ENCODE data around the gene MED12.

MED12 gene
- long read RNA-seq, full-length matches to known transcripts: 1 of 15 reads
- long read RNA-seq, partial matches to known transcripts: 10 of 15 reads
- long read RNA-seq, other reads (novel, unspliced or antisense): 4 of 15 reads

DNA sequence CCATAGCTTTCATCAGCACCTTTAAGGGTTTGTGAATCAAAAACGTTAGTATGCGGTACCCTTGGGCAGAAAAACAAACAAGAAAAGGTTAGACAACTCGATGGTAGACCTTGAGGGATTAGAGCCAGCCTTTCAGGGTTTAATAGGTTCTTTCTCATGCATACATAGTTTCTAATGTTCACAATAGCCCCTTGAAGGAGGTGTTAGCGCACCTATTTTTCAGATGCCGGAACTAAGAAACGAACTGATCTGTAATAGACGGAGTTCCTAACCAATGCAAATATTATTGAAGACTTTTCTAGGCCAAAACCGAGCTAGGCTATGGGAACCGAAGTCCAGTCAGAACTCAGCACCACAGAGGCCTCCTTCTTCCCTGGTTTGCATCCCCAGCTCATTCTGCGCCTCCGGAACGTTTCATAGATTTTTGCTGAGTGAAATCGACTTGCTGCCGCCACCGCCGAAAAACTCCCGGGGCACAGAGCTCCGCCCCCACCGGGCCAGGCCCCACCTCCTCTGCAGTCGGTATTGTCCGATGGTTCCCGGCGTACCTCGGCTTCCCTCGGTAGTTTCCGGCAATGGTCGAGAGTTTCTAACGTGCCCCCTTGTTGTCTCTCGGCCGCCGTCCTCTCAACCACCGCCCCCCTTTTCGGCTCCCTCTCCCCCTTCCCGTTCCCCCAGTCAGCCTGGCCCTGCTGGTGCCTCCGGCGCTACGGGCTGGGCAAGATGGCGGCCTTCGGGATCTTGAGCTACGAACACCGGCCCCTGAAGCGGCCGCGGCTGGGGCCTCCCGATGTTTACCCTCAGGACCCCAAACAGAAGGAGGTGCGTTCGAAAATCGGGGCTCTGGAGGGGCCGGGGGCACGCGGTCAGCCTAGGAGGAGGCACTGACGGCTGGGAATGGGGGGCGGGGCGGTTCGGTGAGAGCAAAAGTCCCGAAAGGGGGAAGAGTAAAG is at the start of gene MED12:
MED12 (plus strand) TSS at position 565 of the 953 bp plus-strand sequence; CDS start at position 724, 159 bp downstream.
- H3K4me3 ChIP-seq (replicated peaks; ENCODE audit: insufficient read depth, low read length): peak within 1 kb of the TSS; percentile 57
- TF ChIP-seq GABPA (IDR thresholded peaks at IDR 0.05; ENCODE audit: low read depth) (no peak), POLR2AphosphoS5 (IDR thresholded peaks at IDR 0.05; ENCODE audit: low read depth) (peak; percentile 31; the same call in 1 of the 2 replicates)
- peak; percentile 65 to 79 for DNase-seq (ENCODE audit: low read depth in 1 of 2, low spot score in 1 of 2)
- no peaks in the 10 kb centered on the region for H3K27me3 ChIP-seq (ENCODE audit: insufficient read depth, poor library complexity, severe bottlenecking)
- H3K27ac ChIP-seq (replicated peaks): peak within 1 kb of the TSS; percentile 92

DNA sequence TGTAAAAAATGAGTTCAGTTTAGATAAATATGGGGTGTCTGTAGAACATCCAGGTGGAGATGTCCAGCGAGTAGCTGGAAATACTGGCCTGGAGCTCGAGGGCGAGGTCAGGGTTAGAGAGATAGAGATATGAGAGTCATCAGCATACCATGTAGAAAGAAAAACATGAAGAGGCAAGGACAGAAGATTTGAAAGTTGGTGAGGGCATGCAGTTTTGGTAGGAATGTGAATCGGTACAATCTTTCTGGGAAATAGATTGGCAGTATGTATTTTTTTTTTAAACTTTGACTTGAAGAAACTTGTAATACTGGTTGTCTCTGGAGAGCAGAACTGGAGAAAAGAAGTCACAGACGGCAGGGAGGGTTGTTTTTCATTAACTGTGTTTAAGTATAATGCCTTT is 47.9 kb upstream of the MED12 start:
- no peak overlapping the region for H3K27ac ChIP-seq (replicated peaks)
- DNase-seq (ENCODE audit: low read depth in 1 of 2, low spot score in 1 of 2): no peak
- H3K4me3 ChIP-seq (replicated peaks; ENCODE audit: insufficient read depth, low read length): no peak overlapping the region
- no peak for TF ChIP-seq SPI1 (IDR thresholded peaks at IDR 0.05; ENCODE audit: borderline replicate concordance, low read depth)
- TF ChIP-seq, protein P1, sequence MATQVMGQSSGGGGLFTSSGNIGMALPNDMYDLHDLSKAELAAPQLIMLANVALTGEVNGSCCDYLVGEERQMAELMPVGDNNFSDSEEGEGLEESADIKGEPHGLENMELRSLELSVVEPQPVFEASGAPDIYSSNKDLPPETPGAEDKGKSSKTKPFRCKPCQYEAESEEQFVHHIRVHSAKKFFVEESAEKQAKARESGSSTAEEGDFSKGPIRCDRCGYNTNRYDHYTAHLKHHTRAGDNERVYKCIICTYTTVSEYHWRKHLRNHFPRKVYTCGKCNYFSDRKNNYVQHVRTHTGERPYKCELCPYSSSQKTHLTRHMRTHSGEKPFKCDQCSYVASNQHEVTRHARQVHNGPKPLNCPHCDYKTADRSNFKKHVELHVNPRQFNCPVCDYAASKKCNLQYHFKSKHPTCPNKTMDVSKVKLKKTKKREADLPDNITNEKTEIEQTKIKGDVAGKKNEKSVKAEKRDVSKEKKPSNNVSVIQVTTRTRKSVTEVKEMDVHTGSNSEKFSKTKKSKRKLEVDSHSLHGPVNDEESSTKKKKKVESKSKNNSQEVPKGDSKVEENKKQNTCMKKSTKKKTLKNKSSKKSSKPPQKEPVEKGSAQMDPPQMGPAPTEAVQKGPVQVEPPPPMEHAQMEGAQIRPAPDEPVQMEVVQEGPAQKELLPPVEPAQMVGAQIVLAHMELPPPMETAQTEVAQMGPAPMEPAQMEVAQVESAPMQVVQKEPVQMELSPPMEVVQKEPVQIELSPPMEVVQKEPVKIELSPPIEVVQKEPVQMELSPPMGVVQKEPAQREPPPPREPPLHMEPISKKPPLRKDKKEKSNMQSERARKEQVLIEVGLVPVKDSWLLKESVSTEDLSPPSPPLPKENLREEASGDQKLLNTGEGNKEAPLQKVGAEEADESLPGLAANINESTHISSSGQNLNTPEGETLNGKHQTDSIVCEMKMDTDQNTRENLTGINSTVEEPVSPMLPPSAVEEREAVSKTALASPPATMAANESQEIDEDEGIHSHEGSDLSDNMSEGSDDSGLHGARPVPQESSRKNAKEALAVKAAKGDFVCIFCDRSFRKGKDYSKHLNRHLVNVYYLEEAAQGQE (IDR thresholded peaks at IDR 0.05; ENCODE audit: insufficient replicate concordance, low read depth): no peak
- no peak for TF ChIP-seq POLR2AphosphoS5 (IDR thresholded peaks at IDR 0.05; ENCODE audit: low read depth)
- TF ChIP-seq, protein P2, sequence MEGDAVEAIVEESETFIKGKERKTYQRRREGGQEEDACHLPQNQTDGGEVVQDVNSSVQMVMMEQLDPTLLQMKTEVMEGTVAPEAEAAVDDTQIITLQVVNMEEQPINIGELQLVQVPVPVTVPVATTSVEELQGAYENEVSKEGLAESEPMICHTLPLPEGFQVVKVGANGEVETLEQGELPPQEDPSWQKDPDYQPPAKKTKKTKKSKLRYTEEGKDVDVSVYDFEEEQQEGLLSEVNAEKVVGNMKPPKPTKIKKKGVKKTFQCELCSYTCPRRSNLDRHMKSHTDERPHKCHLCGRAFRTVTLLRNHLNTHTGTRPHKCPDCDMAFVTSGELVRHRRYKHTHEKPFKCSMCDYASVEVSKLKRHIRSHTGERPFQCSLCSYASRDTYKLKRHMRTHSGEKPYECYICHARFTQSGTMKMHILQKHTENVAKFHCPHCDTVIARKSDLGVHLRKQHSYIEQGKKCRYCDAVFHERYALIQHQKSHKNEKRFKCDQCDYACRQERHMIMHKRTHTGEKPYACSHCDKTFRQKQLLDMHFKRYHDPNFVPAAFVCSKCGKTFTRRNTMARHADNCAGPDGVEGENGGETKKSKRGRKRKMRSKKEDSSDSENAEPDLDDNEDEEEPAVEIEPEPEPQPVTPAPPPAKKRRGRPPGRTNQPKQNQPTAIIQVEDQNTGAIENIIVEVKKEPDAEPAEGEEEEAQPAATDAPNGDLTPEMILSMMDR (IDR thresholded peaks at IDR 0.05; ENCODE audit: insufficient read depth, low read length): no peak
- TF ChIP-seq GABPA (IDR thresholded peaks at IDR 0.05; ENCODE audit: low read depth): no peak
- H3K27me3 ChIP-seq (ENCODE audit: insufficient read depth, poor library complexity, severe bottlenecking): no peaks in the 10 kb centered on the region

DNA sequence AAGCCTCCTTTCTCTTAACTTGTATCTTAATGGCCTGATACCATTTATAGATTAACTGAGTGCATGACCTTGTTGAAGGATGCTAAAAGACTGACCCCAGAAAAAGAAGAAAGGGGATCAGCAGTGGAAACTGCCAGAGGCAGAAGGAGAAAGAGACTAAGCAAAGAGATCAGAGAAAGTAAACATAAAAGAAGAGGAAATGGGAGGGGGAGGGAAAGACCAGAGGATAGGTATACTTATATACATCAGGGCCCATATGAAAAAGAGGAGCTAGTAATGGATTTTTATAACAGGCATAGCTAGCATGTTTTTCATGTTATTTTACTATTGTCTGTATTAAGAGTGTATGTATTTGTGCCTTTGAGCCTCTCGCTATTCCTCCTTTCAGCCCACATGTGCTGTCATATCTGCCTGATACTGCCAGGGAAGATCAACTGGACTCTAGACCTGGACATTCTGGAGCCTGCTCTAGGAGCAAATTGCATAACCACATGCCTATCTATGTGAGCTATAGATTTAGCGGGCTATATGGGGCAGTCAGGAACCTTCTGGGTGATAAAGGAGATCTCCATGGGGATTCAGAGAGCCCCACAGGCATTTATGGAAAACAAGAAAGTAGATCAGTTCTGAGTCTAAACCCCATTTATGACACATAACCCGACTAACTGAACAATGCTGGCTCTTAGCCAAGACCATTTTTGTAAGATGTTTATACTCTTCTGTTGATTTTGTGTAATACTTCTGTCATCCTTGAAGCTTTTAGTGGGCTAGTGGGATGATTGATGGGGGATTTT is 36.9 kb upstream of the MED12 start:
- TF ChIP-seq GABPA (IDR thresholded peaks at IDR 0.05; ENCODE audit: low read depth): no peak
- TF ChIP-seq POLR2AphosphoS5 (IDR thresholded peaks at IDR 0.05; ENCODE audit: low read depth): no peak
- Histone ChIP-seq H3K27ac (replicated peaks) (no peak overlapping the region), H3K4me3 (replicated peaks; ENCODE audit: insufficient read depth, low read length) (no peak overlapping the region), H3K27me3 (ENCODE audit: insufficient read depth, poor library complexity, severe bottlenecking) (no peaks in the 10 kb centered on the region)
- DNase-seq (ENCODE audit: low read depth in 1 of 2, low spot score in 1 of 2): no peak

DNA sequence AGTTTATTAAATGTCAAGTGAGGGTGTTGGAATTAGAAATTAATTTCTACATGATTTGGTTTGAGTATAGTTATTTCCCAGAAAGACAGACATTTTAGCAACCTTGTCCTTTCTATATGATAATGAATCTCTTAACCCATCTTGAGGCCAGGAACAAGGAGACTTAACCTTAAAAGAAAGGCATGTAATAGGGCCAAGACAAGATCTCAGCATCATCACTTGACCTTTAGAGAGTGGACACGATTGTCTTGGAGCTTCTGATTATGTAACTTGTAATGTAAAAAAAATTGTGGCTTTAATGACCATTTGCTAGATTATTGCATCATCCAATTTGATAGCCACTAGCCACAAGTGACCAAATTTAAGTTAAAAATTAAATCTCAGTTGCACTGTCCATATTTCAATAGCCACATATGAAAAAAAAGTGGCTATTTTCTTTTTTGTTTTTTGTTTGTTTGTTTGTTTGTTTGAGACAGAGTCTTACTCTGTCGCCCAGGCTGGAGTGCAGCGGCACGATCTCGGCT is 36.2 kb upstream of the MED12 start:
- no peak overlapping the region for H3K4me3 ChIP-seq (replicated peaks; ENCODE audit: insufficient read depth, low read length)
- DNase-seq (ENCODE audit: low read depth in 1 of 2, low spot score in 1 of 2): no peak
- TF ChIP-seq, protein P2 (IDR thresholded peaks at IDR 0.05; ENCODE audit: insufficient read depth, low read length): no peak
- TF ChIP-seq, protein P1 (IDR thresholded peaks at IDR 0.05; ENCODE audit: insufficient replicate concordance, low read depth): no peak
- TF ChIP-seq POLR2AphosphoS5 (IDR thresholded peaks at IDR 0.05; ENCODE audit: low read depth) (no peak), SPI1 (IDR thresholded peaks at IDR 0.05; ENCODE audit: borderline replicate concordance, low read depth) (no peak), GABPA (IDR thresholded peaks at IDR 0.05; ENCODE audit: low read depth) (no peak)
- no peak overlapping the region for H3K27ac ChIP-seq (replicated peaks)
- no peaks in the 10 kb centered on the region for H3K27me3 ChIP-seq (ENCODE audit: insufficient read depth, poor library complexity, severe bottlenecking)

Measured in HL-60 (cell line).